Neural progenitor cell (in vitro differentiated cells): ENCODE measurements around the gene PPP1R16B.

ENCODE experiments used
- CTCF ChIP-seq: fragments of 200-600 bp; sonication (generic); IDR thresholded peaks from 2 replicates; pipeline ENCODE4 v1.5.1; 2017; ENCODE audit warnings: antibody characterized with exemption, mild to moderate bottlenecking
- EZH2 ChIP-seq: fragments of 200-600 bp; sonication (generic); IDR thresholded peaks from 2 replicates; pipeline ENCODE4 v1.6.1; 2017; ENCODE audit warnings: antibody characterized with exemption, mild to moderate bottlenecking, moderate library complexity

GRCh38 chr20:38924718-38925117 is 119.2 kb downstream of the PPP1R16B start:
- TF ChIP-seq CTCF (no peak), EZH2 (no peak)
